ENCODE measurements around the gene MYO15A.

- no peak for TF ChIP-seq CTCF (IDR thresholded peaks at IDR 0.05 in 2 of 3, conservative IDR thresholded peaks at IDR 0.05 in 1 of 3; ENCODE audit: borderline replicate concordance in 1 of 3, insufficient read depth in 1 of 3, low read depth in 2 of 3, low read length in 2 of 3)
- no peak for TF ChIP-seq REST (IDR thresholded peaks at IDR 0.05; ENCODE audit: low read depth)
- TF ChIP-seq SIN3A (IDR thresholded peaks at IDR 0.05; ENCODE audit: low read depth), result no peak
These were observed 49.6 kb downstream of the MYO15A start for GRCh38 chr17:18158022-18158600.

Measured in HCT116 (cell line).